Measurements from ENCODE around the gene DUSP15.

Gene DUSP15

GRCh38 chr20:31845300-31845863 lies 24.9 kb downstream of the DUSP15 start, which contains the start of gene FOXS1:
Gene FOXS1, minus strand, starts transcription at chr20:31845604. Its CDS starts 62 bp downstream, at chr20:31845542.
- in situ Hi-C loops (cut with MboI; ENCODE audit: low pct_unique_long_range_greater_than_20kb, low sequenced_read_pairs, unreplicated experiment) = loop anchor here (25.0 kb wide), 1 partner anchor 242 kb away; no protein-coding TSS in a partner anchor
- TF ChIP-seq, protein P1, sequence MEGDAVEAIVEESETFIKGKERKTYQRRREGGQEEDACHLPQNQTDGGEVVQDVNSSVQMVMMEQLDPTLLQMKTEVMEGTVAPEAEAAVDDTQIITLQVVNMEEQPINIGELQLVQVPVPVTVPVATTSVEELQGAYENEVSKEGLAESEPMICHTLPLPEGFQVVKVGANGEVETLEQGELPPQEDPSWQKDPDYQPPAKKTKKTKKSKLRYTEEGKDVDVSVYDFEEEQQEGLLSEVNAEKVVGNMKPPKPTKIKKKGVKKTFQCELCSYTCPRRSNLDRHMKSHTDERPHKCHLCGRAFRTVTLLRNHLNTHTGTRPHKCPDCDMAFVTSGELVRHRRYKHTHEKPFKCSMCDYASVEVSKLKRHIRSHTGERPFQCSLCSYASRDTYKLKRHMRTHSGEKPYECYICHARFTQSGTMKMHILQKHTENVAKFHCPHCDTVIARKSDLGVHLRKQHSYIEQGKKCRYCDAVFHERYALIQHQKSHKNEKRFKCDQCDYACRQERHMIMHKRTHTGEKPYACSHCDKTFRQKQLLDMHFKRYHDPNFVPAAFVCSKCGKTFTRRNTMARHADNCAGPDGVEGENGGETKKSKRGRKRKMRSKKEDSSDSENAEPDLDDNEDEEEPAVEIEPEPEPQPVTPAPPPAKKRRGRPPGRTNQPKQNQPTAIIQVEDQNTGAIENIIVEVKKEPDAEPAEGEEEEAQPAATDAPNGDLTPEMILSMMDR (IDR thresholded peaks at IDR 0.05; ENCODE audit: extremely low read depth, insufficient read depth, missing control alignments) = no peak
- DNase-seq (ENCODE audit: low spot score) = no peak

DNA sequence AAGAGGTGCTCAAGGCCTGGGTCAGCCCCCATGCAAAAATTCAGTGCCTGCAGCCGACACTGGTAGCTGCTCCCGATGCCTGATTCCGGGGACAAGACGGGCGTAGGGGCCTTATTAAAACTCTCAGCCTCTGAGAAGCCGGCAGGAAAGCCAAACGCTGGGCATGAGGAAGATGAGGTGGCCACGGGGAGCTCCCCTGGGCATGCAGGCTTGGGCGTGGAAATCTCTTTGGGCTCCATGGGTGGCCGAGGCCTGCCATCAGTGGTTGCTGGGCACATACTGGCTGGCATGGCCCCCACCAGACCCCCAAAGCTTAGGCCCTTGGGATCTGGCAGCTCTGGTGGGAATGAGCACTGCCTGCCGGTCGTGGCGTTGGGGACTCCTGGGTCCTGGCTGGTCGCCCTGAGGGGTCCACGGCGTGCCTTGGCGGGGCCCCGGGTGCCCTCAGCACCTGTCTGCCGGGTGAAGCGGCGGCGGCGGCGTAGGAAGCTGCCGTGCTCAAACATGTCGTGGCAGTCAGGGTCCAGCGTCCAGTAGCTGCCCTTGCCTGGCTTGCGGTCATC lies 25.5 kb downstream of the DUSP15 start:
- in situ Hi-C loops (cut with MboI; ENCODE audit: low pct_unique_long_range_greater_than_20kb, low sequenced_read_pairs, unreplicated experiment) = loop anchor here (25.0 kb wide), 1 partner anchor 242 kb away; no protein-coding TSS in a partner anchor
- TF ChIP-seq, protein P1 (IDR thresholded peaks at IDR 0.05; ENCODE audit: extremely low read depth, insufficient read depth, missing control alignments) = no peak
- no peak for DNase-seq (ENCODE audit: low spot score)

DNA sequence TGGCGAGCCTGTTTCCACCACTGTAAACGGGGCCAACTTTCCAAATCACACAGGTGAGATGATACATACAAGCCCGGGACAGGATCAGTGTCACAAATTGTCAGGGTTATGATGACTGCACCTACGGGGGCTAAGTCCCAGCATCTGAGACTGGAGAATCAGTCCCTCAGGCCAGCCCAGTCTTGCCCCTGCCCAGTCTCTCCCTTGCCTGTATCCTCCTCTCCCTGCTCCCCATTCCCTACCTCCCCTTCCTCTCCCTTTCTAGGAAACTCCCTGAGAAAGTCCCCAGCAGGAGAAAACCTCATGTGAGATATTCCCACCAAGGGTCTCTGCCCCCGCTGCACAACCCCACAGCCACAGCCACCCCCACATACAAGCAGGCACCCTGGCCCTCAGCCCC lies 26.4 kb downstream of the DUSP15 start:
- DNase-seq (ENCODE audit: low spot score) = no peak
- TF ChIP-seq, protein P1 (IDR thresholded peaks at IDR 0.05; ENCODE audit: extremely low read depth, insufficient read depth, missing control alignments) = no peak
- in situ Hi-C loops (cut with MboI; ENCODE audit: low pct_unique_long_range_greater_than_20kb, low sequenced_read_pairs, unreplicated experiment) = loop anchor here (25.0 kb wide), 1 partner anchor 243 kb away; no protein-coding TSS in a partner anchor

DNA sequence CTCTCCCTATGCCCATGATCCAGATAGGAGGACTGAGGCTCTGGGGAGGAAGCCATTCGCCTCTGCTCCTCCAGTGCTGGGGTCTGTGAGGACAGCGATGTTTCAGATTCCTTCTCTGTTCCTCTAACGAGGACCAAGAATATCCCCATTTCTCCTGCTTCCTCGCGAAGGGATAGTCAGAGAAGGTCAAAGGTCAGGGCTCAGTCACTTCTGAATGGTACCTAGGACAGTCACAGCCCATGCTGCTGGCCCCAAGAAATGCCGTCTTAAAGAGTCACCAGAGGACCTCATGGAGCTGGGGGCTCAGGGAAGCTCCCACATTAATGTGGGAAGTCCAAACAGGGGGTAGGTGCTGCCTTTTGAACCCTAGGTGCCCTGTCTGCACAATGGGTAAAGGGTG lies 27.0 kb downstream of the DUSP15 start:
- no peak for DNase-seq (ENCODE audit: low spot score)
- in situ Hi-C loops (cut with MboI; ENCODE audit: low pct_unique_long_range_greater_than_20kb, low sequenced_read_pairs, unreplicated experiment) = loop anchor here (25.0 kb wide), 1 partner anchor 244 kb away; no protein-coding TSS in a partner anchor
- TF ChIP-seq, protein P1 (IDR thresholded peaks at IDR 0.05; ENCODE audit: extremely low read depth, insufficient read depth, missing control alignments) = no peak

GRCh38 chr20:31842471-31843157 lies 27.7 kb downstream of the DUSP15 start:
- DNase-seq (ENCODE audit: low spot score) = no peak
- TF ChIP-seq, protein P1 (IDR thresholded peaks at IDR 0.05; ENCODE audit: extremely low read depth, insufficient read depth, missing control alignments) = no peak
- in situ Hi-C loops (cut with MboI; ENCODE audit: low pct_unique_long_range_greater_than_20kb, low sequenced_read_pairs, unreplicated experiment) = loop anchor here (25.0 kb wide), 1 partner anchor 245 kb away; no protein-coding TSS in a partner anchor

DNA sequence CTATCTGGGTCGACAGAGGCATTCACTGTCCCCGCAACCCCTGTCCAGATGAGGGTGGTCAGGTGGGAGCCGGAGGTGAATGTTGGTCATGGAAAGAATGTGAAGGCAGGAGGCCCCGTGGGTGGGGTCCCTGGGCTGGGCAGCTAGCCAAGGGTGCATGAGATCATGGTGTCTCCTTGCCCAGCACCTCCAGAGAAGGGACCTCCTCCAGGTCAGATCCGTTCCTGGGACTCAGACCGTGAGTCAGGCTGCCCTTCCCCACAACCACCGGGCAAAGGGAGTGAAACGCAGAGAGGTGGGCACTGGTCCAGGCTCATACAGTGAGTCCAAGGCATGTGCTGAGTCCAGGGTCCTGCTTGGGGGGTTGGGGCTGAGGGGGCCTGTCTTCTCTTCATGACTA lies 28.4 kb downstream of the DUSP15 start:
- in situ Hi-C loops (cut with MboI; ENCODE audit: low pct_unique_long_range_greater_than_20kb, low sequenced_read_pairs, unreplicated experiment) = loop anchor here (25.0 kb wide), 1 partner anchor 245 kb away; no protein-coding TSS in a partner anchor
- DNase-seq (ENCODE audit: low spot score) = no peak

More for the DNA sequence above, 28.4 kb downstream of the DUSP15 start:
- TF ChIP-seq, protein P1 (IDR thresholded peaks at IDR 0.05; ENCODE audit: extremely low read depth, insufficient read depth, missing control alignments) = no peak

Data from GM13977 (cell line).